Activated CD4-positive, alpha-beta T cell treated with anti-CD3 and anti-CD28 coated beads, Interleukin-2, amount 50 U/mL, for 24 hours (primary cell): ENCODE data around the gene SCAMP5.

Experiments
- DNase-seq, 2 donors: peaks; one replicate each; pipeline ENCODE4 v3.0.0-alpha.2; 2020; ENCODE audit warnings: low read depth in 1 of 2, low spot score in 1 of 2

The SCAMP5 gene

GRCh38 chr15:75022783-75023180 is 27.4 kb downstream of the SCAMP5 start:
- DNase-seq = no peak

- peak; percentile 86 to 92 for DNase-seq
Measured at GRCh38 chr15:75023181-75023871, 28.0 kb downstream of the SCAMP5 start, which contains the start of gene PPCDC. Gene PPCDC (plus strand): TSS chr15:75023590. CDS start chr15:75028319, 4,729 bp downstream.

GRCh38 chr15:75023872-75024636 is 28.7 kb downstream of the SCAMP5 start:
- no peak for DNase-seq

GRCh38 chr15:75025107-75025506 is 29.7 kb downstream of the SCAMP5 start:
- DNase-seq = no peak

- no peak for DNase-seq
Measured at GRCh38 chr15:75025548-75026260, 30.3 kb downstream of the SCAMP5 start.

GRCh38 chr15:75027551-75027950 is 32.2 kb downstream of the SCAMP5 start:
- DNase-seq = no peak

- no peak for DNase-seq
Measured at GRCh38 chr15:75028991-75029377, 33.6 kb downstream of the SCAMP5 start.

- peak; percentile 84 to 86 for DNase-seq
Measured at GRCh38 chr15:75029378-75030022, 34.1 kb downstream of the SCAMP5 start.

- DNase-seq = no peak
Measured at GRCh38 chr15:75030023-75030413, 34.7 kb downstream of the SCAMP5 start.

GRCh38 chr15:75030424-75030823 is 35.1 kb downstream of the SCAMP5 start:
- DNase-seq = no peak

GRCh38 chr15:75031848-75032247 is 36.5 kb downstream of the SCAMP5 start:
- DNase-seq = no peak

GRCh38 chr15:75032395-75032794 is 37.0 kb downstream of the SCAMP5 start:
- no peak for DNase-seq

- no peak for DNase-seq
Measured at GRCh38 chr15:75033809-75034208, 38.4 kb downstream of the SCAMP5 start.

- DNase-seq = no peak
Measured at GRCh38 chr15:75034615-75035014, 39.3 kb downstream of the SCAMP5 start.

- no peak for DNase-seq
Measured at GRCh38 chr15:75036212-75036616, 40.9 kb downstream of the SCAMP5 start.

- DNase-seq = no peak
Measured at GRCh38 chr15:75037685-75038084, 42.3 kb downstream of the SCAMP5 start.

- no peak for DNase-seq
Measured at GRCh38 chr15:75038231-75038630, 42.9 kb downstream of the SCAMP5 start.

GRCh38 chr15:75042730-75043508 is 47.6 kb downstream of the SCAMP5 start:
- no peak for DNase-seq

- no peak for DNase-seq
Measured at GRCh38 chr15:75043509-75044257, 48.3 kb downstream of the SCAMP5 start.
